Gastroesophageal sphincter (tissue), 3 donors: ENCODE data around the gene FNTB.

Experiments used
- POLR2A ChIP-seq, 2 donors: fragments of 450-650 bp; IDR thresholded peaks; one replicate each; pipeline ENCODE4 v1.6.1; 2017; ENCODE audit warnings: antibody characterized with exemption in 2 of 2, mild to moderate bottlenecking in 2 of 2, moderate library complexity in 1 of 2
- POLR2AphosphoS5 ChIP-seq: sonication (generic); formaldehyde crosslinking; IDR thresholded peaks from one replicate; pipeline ENCODE4 v1.6.1; 2017; ENCODE audit warnings: antibody characterized with exemption
- TF ChIP-seq, protein P1 (sequence below), 4 experiments: fragments of 200-600 bp in 2 of 4; fragments of 450-650 bp in 2 of 4; sonication (generic) in 1 of 4; IDR thresholded peaks; one replicate each; pipeline ENCODE4 v1.5.1; 2017 to 2019; ENCODE audit warnings: antibody characterized with exemption in 4 of 4, mild to moderate bottlenecking in 2 of 4, moderate library complexity in 2 of 4

GRCh38 chr14:64940336-64940910 lies 46.3 kb upstream of the FNTB start:
- TF ChIP-seq, protein P1, sequence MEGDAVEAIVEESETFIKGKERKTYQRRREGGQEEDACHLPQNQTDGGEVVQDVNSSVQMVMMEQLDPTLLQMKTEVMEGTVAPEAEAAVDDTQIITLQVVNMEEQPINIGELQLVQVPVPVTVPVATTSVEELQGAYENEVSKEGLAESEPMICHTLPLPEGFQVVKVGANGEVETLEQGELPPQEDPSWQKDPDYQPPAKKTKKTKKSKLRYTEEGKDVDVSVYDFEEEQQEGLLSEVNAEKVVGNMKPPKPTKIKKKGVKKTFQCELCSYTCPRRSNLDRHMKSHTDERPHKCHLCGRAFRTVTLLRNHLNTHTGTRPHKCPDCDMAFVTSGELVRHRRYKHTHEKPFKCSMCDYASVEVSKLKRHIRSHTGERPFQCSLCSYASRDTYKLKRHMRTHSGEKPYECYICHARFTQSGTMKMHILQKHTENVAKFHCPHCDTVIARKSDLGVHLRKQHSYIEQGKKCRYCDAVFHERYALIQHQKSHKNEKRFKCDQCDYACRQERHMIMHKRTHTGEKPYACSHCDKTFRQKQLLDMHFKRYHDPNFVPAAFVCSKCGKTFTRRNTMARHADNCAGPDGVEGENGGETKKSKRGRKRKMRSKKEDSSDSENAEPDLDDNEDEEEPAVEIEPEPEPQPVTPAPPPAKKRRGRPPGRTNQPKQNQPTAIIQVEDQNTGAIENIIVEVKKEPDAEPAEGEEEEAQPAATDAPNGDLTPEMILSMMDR (IDR thresholded peaks at IDR 0.05) = no peak
- TF ChIP-seq POLR2A (IDR thresholded peaks at IDR 0.05) = no peak
- no peak for TF ChIP-seq POLR2AphosphoS5
